ENCODE data around the gene CCDC134.

CCDC134 gene

DNA sequence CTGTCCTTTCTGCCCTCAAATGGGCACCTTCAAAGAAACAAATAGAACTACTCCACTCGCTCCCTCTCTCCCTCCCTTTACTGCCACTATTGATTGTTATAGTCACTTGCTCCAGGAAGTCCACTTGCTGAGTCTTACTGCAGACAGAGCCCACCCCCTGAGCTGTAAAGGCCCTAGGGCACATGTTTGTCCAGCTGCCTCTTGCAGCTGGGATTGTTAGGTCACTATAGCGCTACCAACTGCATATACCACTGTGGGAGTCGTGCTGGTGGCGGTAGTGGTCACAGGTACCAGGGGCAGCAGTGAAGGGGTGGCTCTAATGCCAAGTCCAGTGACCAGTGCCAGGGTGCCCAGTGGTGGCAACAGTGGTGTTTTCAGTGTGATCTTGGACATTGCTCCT is 28.0 kb downstream of the CCDC134 start:
- DNase-seq: no peak
- Histone ChIP-seq H3K27me3 (replicated peaks in 2 of 5; ENCODE audit: control insufficient read depth in 4 of 5, insufficient read depth in 5 of 5, low read length in 4 of 5) (no peaks in the 10 kb centered on the region), H3K9me3 (ENCODE audit: control extremely low read depth in 1 of 5, control insufficient read depth in 4 of 5, insufficient read depth in 2 of 5, low read depth in 1 of 5, low read length in 4 of 5) (no peaks in the 10 kb centered on the region), H3K4me3 (ENCODE audit: control insufficient read depth in 1 of 7, extremely low read depth in 1 of 7, insufficient read depth in 4 of 7, low read depth in 2 of 7, low read length in 6 of 7) (no peak overlapping the region), H3K4me1 (ENCODE audit: control extremely low read depth in 1 of 4, control insufficient read depth in 4 of 4, insufficient read depth in 4 of 4, low read length in 3 of 4) (peaks cover 5 to 31% (median 15%) of the 10 kb centered on the region in 4 experiments), H3K36me3 (ENCODE audit: control insufficient read depth in 4 of 4, insufficient read depth in 4 of 4, low read length in 3 of 4) (peaks cover 4 to 31% (median 19%) of the 10 kb centered on the region in 4 experiments), H3K27ac (ENCODE audit: insufficient read depth in 1 of 2, low read depth in 1 of 2, low read length in 2 of 2, poor library complexity in 1 of 2, severe bottlenecking in 2 of 2) (no peak overlapping the region)
- POLR2A ChIA-PET: interaction anchor here (0.6 to 1.3 kb wide), 2 partner anchors 31 to 102 kb away, joined by 3 to 4 read pairs; no protein-coding TSS in a partner anchor
- WGBS (ENCODE audit: insufficient coverage): 93% methylated on average over 3 of the region's 4 CpGs
- CTCF ChIA-PET: interaction anchor here (0.6 to 3.8 kb wide), 9 partner anchors 11 to 112 kb away, joined by 3 to 19 read pairs (median 4); partner anchors contain the start of gene CCDC134

- POLR2A ChIA-PET: interaction anchor here (4.8 kb wide), 1 partner anchor 15 kb away, joined by 19 read pairs; no protein-coding TSS in a partner anchor
- 100% methylated on average over 1 of the region's 3 CpGs for WGBS (ENCODE audit: insufficient coverage)
- no peak overlapping the region for H3K27ac ChIP-seq (ENCODE audit: insufficient read depth in 1 of 2, low read depth in 1 of 2, low read length in 2 of 2, poor library complexity in 1 of 2, severe bottlenecking in 2 of 2)
- H3K4me1 ChIP-seq (ENCODE audit: control extremely low read depth in 1 of 4, control insufficient read depth in 4 of 4, insufficient read depth in 4 of 4, low read length in 3 of 4): peaks cover 9 to 41% (median 29%) of the 10 kb centered on the region in 4 experiments
- peaks cover 0 to 24% (median 13%) of the 10 kb centered on the region in 4 experiments for H3K36me3 ChIP-seq (ENCODE audit: control insufficient read depth in 4 of 4, insufficient read depth in 4 of 4, low read length in 3 of 4)
- no peak overlapping the region for H3K4me3 ChIP-seq (ENCODE audit: control insufficient read depth in 1 of 7, extremely low read depth in 1 of 7, insufficient read depth in 4 of 7, low read depth in 2 of 7, low read length in 6 of 7)
- CTCF ChIA-PET: interaction anchor here (1.3 to 2.3 kb wide), 3 partner anchors 11 to 111 kb away, joined by 3 to 11 read pairs (median 4); no protein-coding TSS in a partner anchor
- no peaks in the 10 kb centered on the region for H3K9me3 ChIP-seq (ENCODE audit: control extremely low read depth in 1 of 5, control insufficient read depth in 4 of 5, insufficient read depth in 2 of 5, low read depth in 1 of 5, low read length in 4 of 5)
- peak; percentile 53 to 71 (median 71) for DNase-seq
- no peaks in the 10 kb centered on the region for H3K27me3 ChIP-seq (replicated peaks in 2 of 5; ENCODE audit: control insufficient read depth in 4 of 5, insufficient read depth in 5 of 5, low read length in 4 of 5)
Measured at GRCh38 chr22:41830174-41830573, 29.7 kb downstream of the CCDC134 start.

DNA sequence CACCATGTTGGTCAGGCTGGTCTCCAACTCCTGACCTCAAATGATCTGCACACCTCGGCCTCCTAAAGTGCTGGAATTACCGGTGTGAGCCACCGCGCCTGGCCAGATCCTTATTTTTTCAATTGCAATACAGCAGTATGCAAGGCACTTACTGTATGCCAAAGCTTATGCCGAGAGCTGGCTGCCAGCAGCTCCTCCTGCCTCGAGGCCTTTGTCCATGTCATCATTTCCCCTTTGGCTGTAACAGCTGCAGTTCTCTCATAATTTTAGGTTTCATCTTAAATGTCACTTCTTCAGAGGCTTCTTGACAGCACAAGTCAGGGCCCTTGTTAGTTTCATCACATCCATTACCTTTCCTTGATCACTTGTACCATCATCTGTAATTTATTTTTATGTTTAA is 30.9 kb downstream of the CCDC134 start:
- H3K27me3 ChIP-seq (replicated peaks in 2 of 5; ENCODE audit: control insufficient read depth in 4 of 5, insufficient read depth in 5 of 5, low read length in 4 of 5): no peaks in the 10 kb centered on the region
- H3K4me3 ChIP-seq (ENCODE audit: control insufficient read depth in 1 of 7, extremely low read depth in 1 of 7, insufficient read depth in 4 of 7, low read depth in 2 of 7, low read length in 6 of 7): peak overlapping the region in 1 of 7 experiments; percentile 28
- WGBS (ENCODE audit: insufficient coverage): 68% methylated on average over 6 of the region's 6 CpGs
- H3K4me1 ChIP-seq (ENCODE audit: control extremely low read depth in 1 of 4, control insufficient read depth in 4 of 4, insufficient read depth in 4 of 4, low read length in 3 of 4): peaks cover 9 to 45% (median 29%) of the 10 kb centered on the region in 4 experiments
- peaks cover 0 to 23% (median 12%) of the 10 kb centered on the region in 4 experiments for H3K36me3 ChIP-seq (ENCODE audit: control insufficient read depth in 4 of 4, insufficient read depth in 4 of 4, low read length in 3 of 4)
- peak; percentile 31 to 84 (median 77) for DNase-seq
- POLR2A ChIA-PET: interaction anchor here (0.6 to 4.8 kb wide), 3 partner anchors 14 to 33 kb away, joined by 3 to 19 read pairs (median 6); partner anchors contain the start of gene CCDC134
- no peaks in the 10 kb centered on the region for H3K9me3 ChIP-seq (ENCODE audit: control extremely low read depth in 1 of 5, control insufficient read depth in 4 of 5, insufficient read depth in 2 of 5, low read depth in 1 of 5, low read length in 4 of 5)
- CTCF ChIA-PET: interaction anchor here (0.7 to 2.5 kb wide), 8 partner anchors 9 to 247 kb away, joined by 3 to 11 read pairs (median 4); no protein-coding TSS in a partner anchor
- H3K27ac ChIP-seq (ENCODE audit: insufficient read depth in 1 of 2, low read depth in 1 of 2, low read length in 2 of 2, poor library complexity in 1 of 2, severe bottlenecking in 2 of 2): peak overlapping the region in 1 of 2 experiments; percentile 12

DNA sequence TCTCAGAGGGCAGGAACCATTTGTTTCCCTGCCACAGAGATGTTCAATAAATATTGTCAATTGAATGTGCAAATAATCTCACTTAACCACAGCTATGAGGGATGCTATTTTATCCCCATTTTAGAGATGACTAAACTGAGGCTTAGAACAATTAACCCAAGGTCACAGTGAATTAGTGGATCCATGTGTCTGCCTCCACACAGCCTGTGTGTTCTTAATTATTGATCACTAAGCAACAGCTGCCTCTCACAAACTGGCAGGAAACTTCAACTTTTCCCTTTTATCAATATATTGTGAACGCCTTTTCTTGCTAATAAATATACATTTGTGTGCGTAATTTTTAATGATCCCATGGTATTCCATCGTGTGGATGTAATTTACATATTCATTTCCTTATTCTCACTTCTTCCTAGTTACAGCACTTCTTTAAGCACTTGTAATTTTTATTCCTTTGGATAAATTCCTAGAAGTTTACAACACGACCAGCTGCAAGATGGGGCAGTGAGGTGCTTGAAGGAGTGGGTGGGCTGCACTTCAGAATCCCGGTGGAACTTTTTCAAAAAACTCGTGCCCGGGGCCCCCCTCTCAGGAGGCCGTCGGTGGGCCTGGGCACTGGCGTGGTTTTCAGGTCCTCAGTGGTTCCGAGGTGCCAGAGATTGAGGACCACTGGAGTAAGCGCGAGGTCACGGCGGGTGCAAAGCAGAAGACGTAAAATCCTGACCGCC is 31.5 kb downstream of the CCDC134 start:
- no peaks in the 10 kb centered on the region for H3K27me3 ChIP-seq (replicated peaks in 2 of 5; ENCODE audit: control insufficient read depth in 4 of 5, insufficient read depth in 5 of 5, low read length in 4 of 5)
- peak overlapping the region; percentile 94 to 98 for H3K27ac ChIP-seq (ENCODE audit: insufficient read depth in 1 of 2, low read depth in 1 of 2, low read length in 2 of 2, poor library complexity in 1 of 2, severe bottlenecking in 2 of 2)
- peak in 2 of 3 donors; percentile 34 to 39 for DNase-seq
- H3K9me3 ChIP-seq (ENCODE audit: control extremely low read depth in 1 of 5, control insufficient read depth in 4 of 5, insufficient read depth in 2 of 5, low read depth in 1 of 5, low read length in 4 of 5): no peaks in the 10 kb centered on the region
- ChIA-PET POLR2A (interaction anchor here (0.7 to 4.8 kb wide), 7 partner anchors 9 to 143 kb away, joined by 3 to 19 read pairs (median 3); partner anchors contain the start of genes CCDC134 and SNU13), CTCF (interaction anchor here (0.8 to 2.5 kb wide), 7 partner anchors 9 to 246 kb away, joined by 3 to 11 read pairs (median 4); no protein-coding TSS in a partner anchor)
- WGBS (ENCODE audit: insufficient coverage): 2% methylated on average over 14 of the region's 17 CpGs
- H3K36me3 ChIP-seq (ENCODE audit: control insufficient read depth in 4 of 4, insufficient read depth in 4 of 4, low read length in 3 of 4): peaks cover 0 to 24% (median 12%) of the 10 kb centered on the region in 4 experiments
- H3K4me3 ChIP-seq (ENCODE audit: control insufficient read depth in 1 of 7, extremely low read depth in 1 of 7, insufficient read depth in 4 of 7, low read depth in 2 of 7, low read length in 6 of 7): peak overlapping the region; percentile 65 to 91 (median 80)
- H3K4me1 ChIP-seq (ENCODE audit: control extremely low read depth in 1 of 4, control insufficient read depth in 4 of 4, insufficient read depth in 4 of 4, low read length in 3 of 4): peaks cover 9 to 42% (median 29%) of the 10 kb centered on the region in 4 experiments

GRCh38 chr22:41832553-41833368 is 32.3 kb downstream of the CCDC134 start, which contains the start of gene SREBF2:
TSS of gene SREBF2 (plus strand) at chr22:41833105. CDS start at chr22:41833271, 166 bp downstream.
- peak; percentile 99 to 100 (median 100) for DNase-seq
- whole genome bisulfite sequencing (ENCODE audit: insufficient coverage): 0% methylated on average over 52 of the region's 75 CpGs
- no peaks in the 10 kb centered on the region for H3K9me3 ChIP-seq (ENCODE audit: control extremely low read depth in 1 of 5, control insufficient read depth in 4 of 5, insufficient read depth in 2 of 5, low read depth in 1 of 5, low read length in 4 of 5)
- POLR2A ChIA-PET: interaction anchor here (0.7 to 4.8 kb wide), 9 partner anchors 8 to 144 kb away, joined by 3 to 19 read pairs (median 3); partner anchors contain the start of genes CCDC134, CENPM and SNU13
- peak within 1 kb of the TSS; percentile 72 to 91 (median 80) for H3K4me3 ChIP-seq (ENCODE audit: control insufficient read depth in 1 of 7, extremely low read depth in 1 of 7, insufficient read depth in 4 of 7, low read depth in 2 of 7, low read length in 6 of 7)
- H3K27me3 ChIP-seq (replicated peaks in 2 of 5; ENCODE audit: control insufficient read depth in 4 of 5, insufficient read depth in 5 of 5, low read length in 4 of 5): no peaks in the 10 kb centered on the region
- CTCF ChIA-PET: interaction anchor here (1.0 to 2.5 kb wide), 4 partner anchors 14 to 107 kb away, joined by 3 to 10 read pairs (median 4); no protein-coding TSS in a partner anchor
- peaks cover 0 to 26% (median 12%) of the 10 kb centered on the region in 4 experiments for H3K36me3 ChIP-seq (ENCODE audit: control insufficient read depth in 4 of 4, insufficient read depth in 4 of 4, low read length in 3 of 4)
- peaks cover 9 to 42% (median 29%) of the 10 kb centered on the region in 4 experiments for H3K4me1 ChIP-seq (ENCODE audit: control extremely low read depth in 1 of 4, control insufficient read depth in 4 of 4, insufficient read depth in 4 of 4, low read length in 3 of 4)
- peak within 1 kb of the TSS; percentile 94 to 98 for H3K27ac ChIP-seq (ENCODE audit: insufficient read depth in 1 of 2, low read depth in 1 of 2, low read length in 2 of 2, poor library complexity in 1 of 2, severe bottlenecking in 2 of 2)

DNA sequence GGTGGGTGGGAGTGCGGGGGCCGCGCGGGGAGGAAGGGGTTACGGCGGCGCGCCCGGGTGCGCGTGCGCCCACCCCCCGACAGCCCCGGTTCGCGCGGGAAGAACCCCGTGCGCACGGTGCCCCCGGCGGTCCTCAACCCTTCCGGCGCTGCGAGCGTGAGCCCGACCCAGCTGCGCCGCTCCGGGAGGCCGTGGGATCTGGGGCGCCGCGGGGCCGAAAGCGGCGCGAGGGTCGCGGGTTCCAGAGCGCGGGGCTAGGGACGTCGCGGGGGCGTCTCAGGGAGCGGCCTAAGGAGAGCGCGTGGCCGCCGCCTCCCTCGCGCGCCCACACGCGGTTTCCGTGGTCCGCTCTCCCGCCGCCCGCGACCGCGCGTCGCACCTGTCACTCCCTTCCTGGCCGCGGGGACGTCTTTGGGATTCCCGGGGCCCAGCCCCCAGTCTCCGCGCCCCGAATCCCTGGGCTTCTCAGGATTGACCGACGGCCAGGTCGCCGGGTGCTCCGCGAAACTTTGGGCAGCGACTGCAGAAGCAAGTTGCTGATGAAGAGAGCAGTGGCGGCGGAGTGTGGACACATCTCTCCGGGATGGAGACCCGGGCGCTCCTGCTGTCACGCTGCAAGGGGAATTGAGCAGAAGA is 33.0 kb downstream of the CCDC134 start:
- H3K4me3 ChIP-seq (ENCODE audit: control insufficient read depth in 1 of 7, extremely low read depth in 1 of 7, insufficient read depth in 4 of 7, low read depth in 2 of 7, low read length in 6 of 7): peak overlapping the region; percentile 70 to 91 (median 80)
- H3K9me3 ChIP-seq (ENCODE audit: control extremely low read depth in 1 of 5, control insufficient read depth in 4 of 5, insufficient read depth in 2 of 5, low read depth in 1 of 5, low read length in 4 of 5): no peaks in the 10 kb centered on the region
- WGBS (ENCODE audit: insufficient coverage): under 1% methylated on average over 82 of the region's 86 CpGs
- CTCF ChIA-PET: interaction anchor here (1.0 to 2.5 kb wide), 3 partner anchors 13 to 107 kb away, joined by 3 to 10 read pairs (median 3); no protein-coding TSS in a partner anchor
- peak; percentile 21 to 53 (median 37) for DNase-seq
- H3K27ac ChIP-seq (ENCODE audit: insufficient read depth in 1 of 2, low read depth in 1 of 2, low read length in 2 of 2, poor library complexity in 1 of 2, severe bottlenecking in 2 of 2): peak overlapping the region; percentile 68 to 98
- H3K36me3 ChIP-seq (ENCODE audit: control insufficient read depth in 4 of 4, insufficient read depth in 4 of 4, low read length in 3 of 4): peaks cover 4 to 30% (median 13%) of the 10 kb centered on the region in 4 experiments
- no peaks in the 10 kb centered on the region for H3K27me3 ChIP-seq (replicated peaks in 2 of 5; ENCODE audit: control insufficient read depth in 4 of 5, insufficient read depth in 5 of 5, low read length in 4 of 5)
- peaks cover 9 to 45% (median 29%) of the 10 kb centered on the region in 4 experiments for H3K4me1 ChIP-seq (ENCODE audit: control extremely low read depth in 1 of 4, control insufficient read depth in 4 of 4, insufficient read depth in 4 of 4, low read length in 3 of 4)
- POLR2A ChIA-PET: interaction anchor here (0.8 to 4.8 kb wide), 5 partner anchors 8 to 113 kb away, joined by 3 to 19 read pairs (median 3); partner anchors contain the start of gene CENPM

All from common myeloid progenitor, CD34-positive (primary cell).